Measurements from ENCODE around the gene TENT5C. TPM values are rescaled to one million over a fixed set of nuclear protein-coding genes. Genes with fewer than 3 reads are reported as not detected.

TENT5C gene
- total RNA-seq, 5 donors from 2014 or later (not counting 1 experiment from before 2014, with no cell fraction given), result 7.6 to 133 (median 11.2) TPM

DNA sequence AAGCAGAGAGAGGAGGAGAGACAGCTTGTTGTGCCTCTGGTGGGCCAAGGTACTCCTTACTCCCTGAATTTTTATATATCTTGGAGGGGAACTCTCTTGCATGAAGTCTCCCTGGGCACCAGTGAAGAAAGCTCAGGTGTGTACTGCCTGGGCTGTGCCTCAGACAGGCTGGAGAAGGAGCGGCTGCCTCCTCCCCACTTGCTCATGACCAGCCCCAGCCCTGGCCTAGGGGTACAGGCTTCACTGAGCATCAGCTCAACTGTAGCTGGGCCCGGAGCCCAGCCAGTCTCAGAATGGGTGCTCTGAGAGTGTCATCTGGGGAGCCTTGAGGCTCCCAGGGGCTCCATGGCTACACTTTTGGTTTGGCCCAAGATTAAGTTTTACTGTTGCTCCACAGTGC is 44.8 kb upstream of the TENT5C start:
- peak in 1 of 35 experiments; percentile 1 for DNase-seq
- Histone ChIP-seq H3K36me3 (ENCODE audit: control insufficient read depth in 2 of 2, extremely low read depth in 1 of 2, insufficient read depth in 1 of 2, low read length in 1 of 2) (no peaks in the 10 kb centered on the region), H3K27me3 (replicated peaks in 1 of 2; ENCODE audit: control insufficient read depth in 2 of 2, extremely low read depth in 1 of 2, insufficient read depth in 2 of 2, low read length in 1 of 2) (peaks cover 0 to 12% of the 10 kb centered on the region in 2 experiments), H3K9me3 (no peaks in the 10 kb centered on the region), H3K4me3 (ENCODE audit: control insufficient read depth in 1 of 2, extremely low read depth in 1 of 2, low read length in 1 of 2) (no peak overlapping the region), H3K27ac (ENCODE audit: low read length) (no peak overlapping the region), H3K4me1 (ENCODE audit: control insufficient read depth in 1 of 2, extremely low read depth in 1 of 2, insufficient read depth in 2 of 2, low read length in 2 of 2) (no peaks in the 10 kb centered on the region)
- Mint-ChIP-seq H3K4me1 (no peaks in the 10 kb centered on the region), H3K27me3 (no peaks in the 10 kb centered on the region), H3K36me3 (peaks cover 5% of the 10 kb centered on the region), H3K9me3 (peaks cover 8 to 11% (median 8%) of the 10 kb centered on the region in 3 donors), H3K27ac (no peak overlapping the region), H3K4me3 (no peak overlapping the region)
- ChIA-PET POLR2A (no interaction called here), CTCF (no interaction called here)
- 89% methylated on average over 2 of the region's 2 CpGs for WGBS (ENCODE audit: insufficient coverage)
- no peak for ATAC-seq (replicated peaks in 1 of 4)

DNA sequence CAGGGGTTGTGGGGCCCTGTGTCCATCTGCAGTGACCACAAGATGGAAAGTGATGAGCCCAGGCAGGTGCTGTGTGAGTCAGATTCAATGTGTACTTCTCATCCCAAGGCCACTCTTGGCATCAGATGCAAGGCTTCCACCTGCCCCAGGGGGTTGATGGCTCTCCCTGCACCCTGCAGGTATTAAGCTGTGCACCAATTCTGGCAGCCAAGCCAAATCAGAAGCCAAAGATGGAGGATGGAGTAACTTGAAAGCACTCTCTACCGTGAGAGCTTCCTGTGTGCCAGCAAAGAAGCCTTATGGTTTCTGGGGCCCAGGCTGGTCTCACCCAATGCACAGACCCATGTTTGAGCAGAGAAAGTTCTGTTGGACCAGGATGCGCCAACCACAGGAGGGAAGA is 44.3 kb upstream of the TENT5C start:
- H3K27ac ChIP-seq (ENCODE audit: low read length), result no peak overlapping the region
- POLR2A ChIA-PET, result no interaction called here
- Mint-ChIP-seq H3K27me3 (no peaks in the 10 kb centered on the region), H3K36me3 (peaks cover 5% of the 10 kb centered on the region), H3K4me1 (no peaks in the 10 kb centered on the region), H3K27ac (no peak overlapping the region), H3K9me3 (peaks cover 8 to 11% (median 8%) of the 10 kb centered on the region in 3 donors), H3K4me3 (no peak overlapping the region)
- DNase-seq, result no peak
- WGBS (ENCODE audit: insufficient coverage), result 55% methylated on average over 1 of the region's 2 CpGs
- H3K4me1 ChIP-seq (ENCODE audit: control insufficient read depth in 1 of 2, extremely low read depth in 1 of 2, insufficient read depth in 2 of 2, low read length in 2 of 2), result no peaks in the 10 kb centered on the region
- H3K36me3 ChIP-seq (ENCODE audit: control insufficient read depth in 2 of 2, extremely low read depth in 1 of 2, insufficient read depth in 1 of 2, low read length in 1 of 2), result no peaks in the 10 kb centered on the region
- H3K27me3 ChIP-seq (replicated peaks in 1 of 2; ENCODE audit: control insufficient read depth in 2 of 2, extremely low read depth in 1 of 2, insufficient read depth in 2 of 2, low read length in 1 of 2), result peaks cover 0 to 17% of the 10 kb centered on the region in 2 experiments
- H3K9me3 ChIP-seq, result no peaks in the 10 kb centered on the region
- CTCF ChIA-PET, result no interaction called here
- H3K4me3 ChIP-seq (ENCODE audit: control insufficient read depth in 1 of 2, extremely low read depth in 1 of 2, low read length in 1 of 2), result no peak overlapping the region
- ATAC-seq (replicated peaks in 1 of 4), result no peak

DNA sequence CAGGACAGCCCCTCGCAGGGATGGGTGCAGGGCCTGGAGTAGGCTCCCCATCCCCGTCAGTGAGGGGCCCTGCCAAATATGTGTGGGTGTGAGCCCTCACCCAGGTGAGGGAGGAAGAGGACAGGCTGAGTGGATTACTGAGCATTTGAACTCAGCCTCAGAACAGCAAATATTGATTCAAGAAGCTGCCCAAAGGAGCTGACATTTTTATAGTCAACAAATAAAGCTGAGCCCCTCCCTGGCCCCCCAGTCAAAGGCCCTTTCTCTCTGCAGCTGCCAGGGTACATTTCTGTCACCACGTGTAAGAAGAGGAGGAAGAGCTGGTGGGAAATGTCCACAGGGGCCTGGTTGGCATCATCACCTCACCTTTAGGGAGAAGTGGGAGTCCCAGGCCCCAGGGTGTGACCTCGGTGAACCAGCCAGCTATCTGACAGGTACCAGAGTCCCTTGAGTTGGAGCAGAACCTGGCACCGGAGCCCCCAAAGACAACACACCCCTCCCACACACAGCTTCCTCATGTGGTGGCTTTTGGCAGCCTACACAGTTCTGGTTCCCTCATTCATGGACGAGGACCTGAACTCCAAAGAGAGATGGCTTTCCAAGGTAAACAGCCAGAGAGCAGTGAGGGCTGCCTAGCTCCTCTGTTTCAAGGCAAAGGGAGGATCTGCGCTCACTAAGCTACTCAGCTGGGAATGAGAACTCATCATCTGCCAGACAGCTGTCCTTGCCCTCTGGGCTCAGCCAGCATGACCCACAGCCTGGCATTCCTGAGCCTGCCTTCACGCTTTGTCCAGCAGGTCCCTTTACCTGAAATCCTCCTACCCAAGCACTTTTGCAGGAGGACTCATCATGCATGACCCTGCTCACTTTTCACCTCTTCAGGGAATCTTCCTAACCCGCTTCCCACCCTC is 43.0 kb upstream of the TENT5C start:
- DNase-seq, result no peak
- Histone ChIP-seq H3K27ac (ENCODE audit: low read length) (no peak overlapping the region), H3K4me1 (ENCODE audit: control insufficient read depth in 1 of 2, extremely low read depth in 1 of 2, insufficient read depth in 2 of 2, low read length in 2 of 2) (no peaks in the 10 kb centered on the region), H3K27me3 (replicated peaks in 1 of 2; ENCODE audit: control insufficient read depth in 2 of 2, extremely low read depth in 1 of 2, insufficient read depth in 2 of 2, low read length in 1 of 2) (peaks cover 0 to 17% of the 10 kb centered on the region in 2 experiments), H3K9me3 (no peaks in the 10 kb centered on the region), H3K36me3 (ENCODE audit: control insufficient read depth in 2 of 2, extremely low read depth in 1 of 2, insufficient read depth in 1 of 2, low read length in 1 of 2) (no peaks in the 10 kb centered on the region), H3K4me3 (ENCODE audit: control insufficient read depth in 1 of 2, extremely low read depth in 1 of 2, low read length in 1 of 2) (no peak overlapping the region)
- Mint-ChIP-seq H3K4me1 (no peaks in the 10 kb centered on the region), H3K4me3 (no peak overlapping the region), H3K27ac (no peak overlapping the region), H3K9me3 (peaks cover 8 to 11% (median 8%) of the 10 kb centered on the region in 3 donors), H3K27me3 (no peaks in the 10 kb centered on the region), H3K36me3 (peaks cover 5% of the 10 kb centered on the region)
- ChIA-PET POLR2A (interaction anchor here in 1 of 2 donors (0.7 kb wide), 1 partner anchor 382 kb away, joined by 3 read pairs; no protein-coding TSS in a partner anchor), CTCF (interaction anchor here in 1 of 2 donors (0.7 kb wide), 1 partner anchor 1857 kb away, joined by 3 read pairs; no protein-coding TSS in a partner anchor)
- no peak for ATAC-seq (replicated peaks in 1 of 4)
- 73% methylated on average over 5 of the region's 9 CpGs for WGBS (ENCODE audit: insufficient coverage)

DNA sequence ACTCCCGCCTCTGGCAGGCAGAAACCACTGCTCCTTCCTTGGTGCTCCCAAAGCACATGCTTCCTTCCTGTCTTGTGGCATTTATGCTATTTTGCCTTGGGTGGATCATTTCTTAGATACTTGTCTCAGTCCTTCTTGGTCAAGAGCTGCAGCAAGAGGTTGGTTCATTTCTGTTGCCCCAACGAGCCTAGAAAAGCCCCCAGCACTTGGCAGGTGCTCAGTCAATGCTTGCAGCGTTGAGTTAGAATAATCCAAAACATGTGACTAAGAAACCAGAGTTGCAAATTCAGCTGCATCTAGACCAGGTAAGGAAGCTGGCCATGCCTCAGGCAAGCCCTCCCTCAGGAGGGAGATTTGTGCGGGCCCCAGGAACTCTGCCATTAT is 42.4 kb upstream of the TENT5C start:
- ChIA-PET POLR2A (interaction anchor here in 1 of 2 donors (0.7 kb wide), 1 partner anchor 383 kb away, joined by 3 read pairs; no protein-coding TSS in a partner anchor), CTCF (no interaction called here)
- WGBS (ENCODE audit: insufficient coverage), result 73% methylated on average over 2 of the region's 4 CpGs
- no peak overlapping the region for H3K27ac Mint-ChIP-seq
- H3K9me3 Mint-ChIP-seq, result peaks cover 8 to 11% (median 8%) of the 10 kb centered on the region in 3 donors
- Histone ChIP-seq H3K27ac (ENCODE audit: low read length) (no peak overlapping the region), H3K36me3 (ENCODE audit: control insufficient read depth in 2 of 2, extremely low read depth in 1 of 2, insufficient read depth in 1 of 2, low read length in 1 of 2) (no peaks in the 10 kb centered on the region), H3K4me1 (ENCODE audit: control insufficient read depth in 1 of 2, extremely low read depth in 1 of 2, insufficient read depth in 2 of 2, low read length in 2 of 2) (no peaks in the 10 kb centered on the region), H3K27me3 (replicated peaks in 1 of 2; ENCODE audit: control insufficient read depth in 2 of 2, extremely low read depth in 1 of 2, insufficient read depth in 2 of 2, low read length in 1 of 2) (peaks cover 0 to 17% of the 10 kb centered on the region in 2 experiments), H3K4me3 (ENCODE audit: control insufficient read depth in 1 of 2, extremely low read depth in 1 of 2, low read length in 1 of 2) (no peak overlapping the region), H3K9me3 (no peaks in the 10 kb centered on the region)
- H3K36me3 Mint-ChIP-seq, result peaks cover 5% of the 10 kb centered on the region
- ATAC-seq (replicated peaks in 1 of 4), result no peak
- no peaks in the 10 kb centered on the region for H3K4me1 Mint-ChIP-seq
- H3K4me3 Mint-ChIP-seq, result no peak overlapping the region
- no peak for DNase-seq
- H3K27me3 Mint-ChIP-seq, result no peaks in the 10 kb centered on the region

GRCh38 chr1:117564227-117565075 is 41.4 kb upstream of the TENT5C start:
- H3K27me3 Mint-ChIP-seq, result no peaks in the 10 kb centered on the region
- no peak for ATAC-seq (replicated peaks in 1 of 4)
- ChIA-PET POLR2A (interaction anchor here in 1 of 2 donors (0.6 kb wide), 1 partner anchor 52 kb away, joined by 3 read pairs; no protein-coding TSS in a partner anchor), CTCF (interaction anchor here in 1 of 2 donors (1.0 kb wide), 1 partner anchor 30 kb away, joined by 3 read pairs; no protein-coding TSS in a partner anchor)
- Histone ChIP-seq H3K27me3 (replicated peaks in 1 of 2; ENCODE audit: control insufficient read depth in 2 of 2, extremely low read depth in 1 of 2, insufficient read depth in 2 of 2, low read length in 1 of 2) (peaks cover 0 to 17% of the 10 kb centered on the region in 2 experiments), H3K27ac (ENCODE audit: low read length) (no peak overlapping the region), H3K4me3 (ENCODE audit: control insufficient read depth in 1 of 2, extremely low read depth in 1 of 2, low read length in 1 of 2) (no peak overlapping the region), H3K36me3 (ENCODE audit: control insufficient read depth in 2 of 2, extremely low read depth in 1 of 2, insufficient read depth in 1 of 2, low read length in 1 of 2) (no peaks in the 10 kb centered on the region), H3K4me1 (ENCODE audit: control insufficient read depth in 1 of 2, extremely low read depth in 1 of 2, insufficient read depth in 2 of 2, low read length in 2 of 2) (no peaks in the 10 kb centered on the region), H3K9me3 (no peaks in the 10 kb centered on the region)
- WGBS (ENCODE audit: insufficient coverage), result 74% methylated on average over 5 of the region's 8 CpGs
- no peak overlapping the region for H3K4me3 Mint-ChIP-seq
- H3K36me3 Mint-ChIP-seq, result peaks cover under 1% of the 10 kb centered on the region
- no peak for DNase-seq
- no peak overlapping the region for H3K27ac Mint-ChIP-seq
- no peaks in the 10 kb centered on the region for H3K4me1 Mint-ChIP-seq
- peaks cover 4 to 6% (median 5%) of the 10 kb centered on the region in 3 donors for H3K9me3 Mint-ChIP-seq

DNA sequence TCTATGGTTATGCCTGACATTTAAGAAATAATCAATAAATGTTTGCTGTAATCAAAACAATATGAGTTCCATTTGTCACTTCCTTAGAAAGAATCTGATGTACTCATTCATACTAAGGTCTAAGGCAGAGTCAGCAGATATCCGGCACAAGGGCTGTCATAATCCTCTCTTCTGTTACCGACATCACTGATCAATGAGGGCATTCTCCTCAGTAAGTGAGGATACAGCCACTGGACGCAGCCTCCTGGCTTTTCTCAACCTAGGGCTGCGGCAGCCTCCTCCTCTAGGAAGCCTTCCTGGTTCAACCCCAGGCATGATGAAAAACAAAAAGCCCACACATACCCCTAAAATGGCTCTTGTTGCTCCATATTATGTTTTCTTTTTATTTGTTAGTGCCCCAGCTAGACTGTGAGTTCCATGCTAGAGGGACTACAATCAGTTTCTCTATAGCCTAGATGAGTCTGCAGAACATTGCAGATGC is 40.7 kb upstream of the TENT5C start:
- Histone ChIP-seq H3K9me3 (no peaks in the 10 kb centered on the region), H3K27me3 (replicated peaks in 1 of 2; ENCODE audit: control insufficient read depth in 2 of 2, extremely low read depth in 1 of 2, insufficient read depth in 2 of 2, low read length in 1 of 2) (peaks cover 0 to 17% of the 10 kb centered on the region in 2 experiments), H3K4me1 (ENCODE audit: control insufficient read depth in 1 of 2, extremely low read depth in 1 of 2, insufficient read depth in 2 of 2, low read length in 2 of 2) (no peaks in the 10 kb centered on the region), H3K4me3 (ENCODE audit: control insufficient read depth in 1 of 2, extremely low read depth in 1 of 2, low read length in 1 of 2) (no peak overlapping the region), H3K36me3 (ENCODE audit: control insufficient read depth in 2 of 2, extremely low read depth in 1 of 2, insufficient read depth in 1 of 2, low read length in 1 of 2) (no peaks in the 10 kb centered on the region), H3K27ac (ENCODE audit: low read length) (no peak overlapping the region)
- 90% methylated on average over 2 of the region's 4 CpGs for WGBS (ENCODE audit: insufficient coverage)
- peaks cover 0 to 4% (median 3%) of the 10 kb centered on the region in 3 donors for H3K4me1 Mint-ChIP-seq
- no peaks in the 10 kb centered on the region for H3K27me3 Mint-ChIP-seq
- no peak overlapping the region for H3K4me3 Mint-ChIP-seq
- POLR2A ChIA-PET, result no interaction called here
- ATAC-seq (replicated peaks in 1 of 4), result no peak
- no peak overlapping the region for H3K27ac Mint-ChIP-seq
- DNase-seq, result no peak
- CTCF ChIA-PET, result no interaction called here
- H3K36me3 Mint-ChIP-seq, result no peaks in the 10 kb centered on the region
- peaks cover 0 to under 1% (median 0%) of the 10 kb centered on the region in 3 donors for H3K9me3 Mint-ChIP-seq

Measured in T-cell (primary cell).